GM23248 (cell line): Measurements from ENCODE around the gene RNASE8. TPM values are rescaled to one million over a fixed set of nuclear protein-coding genes. Genes with fewer than 3 reads are reported as not detected.

Experiments used
- DNase-seq: peaks from one replicate; pipeline ENCODE4 v3.0.0-alpha.2; 2015
- H2AFZ ChIP-seq: fragments of 200-600 bp; sonication (generic); 2 replicates; pipeline ENCODE4 v1.6.1; 2016; ENCODE audit warnings: antibody characterized with exemption
- H3F3A ChIP-seq: fragments of 200-600 bp; sonication (generic); 2 replicates; pipeline ENCODE4 v1.6.1; 2016; ENCODE audit warnings: mild to moderate bottlenecking, antibody characterized with exemption, mixed run types; ENCODE audit not compliant: insufficient read depth
- H3K27ac ChIP-seq: fragments of 200-600 bp; sonication (generic); 2 replicates; pipeline ENCODE4 v1.5.1; 2016; ENCODE audit warnings: mild to moderate bottlenecking
- H3K27me3 ChIP-seq: fragments of 200-600 bp; sonication (generic); replicated peaks from 2 replicates; pipeline ENCODE4 v1.6.1; 2016; ENCODE audit warnings: mild to moderate bottlenecking; ENCODE audit not compliant: insufficient read depth
- H3K36me3 ChIP-seq: fragments of 200-600 bp; sonication (generic); 2 replicates; pipeline ENCODE4 v1.6.1; 2016; ENCODE audit warnings: low read depth, mild to moderate bottlenecking
- H3K4me1 ChIP-seq: fragments of 200-600 bp; sonication (generic); 2 replicates; pipeline ENCODE4 v1.6.1; 2016; ENCODE audit warnings: mild to moderate bottlenecking; ENCODE audit not compliant: insufficient read depth
- H3K4me2 ChIP-seq: fragments of 200-600 bp; sonication (generic); one replicate; pipeline ENCODE4 v1.6.1; 2016; ENCODE audit warnings: mild to moderate bottlenecking; ENCODE audit not compliant: unreplicated experiment
- H3K4me3 ChIP-seq: fragments of 200-600 bp; sonication (generic); 2 replicates; pipeline ENCODE4 v1.5.1; 2016; ENCODE audit warnings: mild to moderate bottlenecking
- H3K79me2 ChIP-seq: fragments of 200-600 bp; sonication (generic); 2 replicates; pipeline ENCODE4 v1.6.1; 2016; ENCODE audit warnings: mild to moderate bottlenecking; ENCODE audit not compliant: insufficient read depth
- H3K9ac ChIP-seq: fragments of 200-600 bp; sonication (generic); 2 replicates; pipeline ENCODE4 v1.6.1; 2016; ENCODE audit warnings: mild to moderate bottlenecking
- H3K9me2 ChIP-seq: fragments of 200-600 bp; sonication (generic); 2 replicates; pipeline ENCODE4 v1.6.1; 2016; ENCODE audit warnings: mixed run types, mild to moderate bottlenecking, moderate library complexity; ENCODE audit not compliant: insufficient read depth
- H3K9me3 ChIP-seq: fragments of 200-600 bp; sonication (generic); one replicate; pipeline ENCODE4 v1.6.1; 2017; ENCODE audit warnings: low read depth
- H4K20me1 ChIP-seq: fragments of 200-600 bp; sonication (generic); 2 replicates; pipeline ENCODE4 v1.6.0; 2016; ENCODE audit not compliant: insufficient read depth
- EZH2 ChIP-seq: fragments of 200-600 bp; sonication (generic); IDR thresholded peaks from 2 replicates; pipeline ENCODE4 v1.6.1; 2018; ENCODE audit warnings: antibody characterized with exemption, mild to moderate bottlenecking; ENCODE audit not compliant: insufficient read depth, poor library complexity, severe bottlenecking
- EZH2phosphoT487 ChIP-seq: fragments of 200-600 bp; sonication (generic); IDR thresholded peaks from 2 replicates; pipeline ENCODE4 v1.6.1; 2018; ENCODE audit warnings: antibody characterized with exemption, moderate library complexity, mild to moderate bottlenecking, low read depth; ENCODE audit not compliant: insufficient read depth
- WGBS, 2 experiments: methylation state at CpG; one replicate each; pipeline ENCODE4 v1.1.6; 2015 to 2017; ENCODE audit warnings: low lambda C conversion rate in 2 of 2, low coverage in 1 of 2; ENCODE audit errors: missing lambda C conversion rate in 2 of 2; 5-methylcytosine and 5-hydroxymethylcytosine counted together
- in situ Hi-C: fragments of 300-500 bp; cut with MboI; formaldehyde crosslinking; loops from 2 replicates; pipeline ENCODE4 v1.15.0; 2020
- polyA plus RNA-seq: library from polyadenylated mRNA; unstranded; fragments of >200 nt; fragmentation: Nextera tagmentation; extraction: Ambion mirVana; gene quantifications from 2 replicates; pipeline ENCODE4 v1.2.1, GENCODE V29; 2016
- total RNA-seq: library from RNA; depleted of rRNA; stranded (reverse); fragments of >200 nt; shearing (Covaris generic); gene quantifications from 2 replicates; pipeline ENCODE4 v1.2.3, GENCODE V29; 2014

RNASE8 gene
- total and polyA plus RNA-seq, 2 experiments from 2014 or later = not detected

GRCh38 chr14:21098892-21099595 is 41.4 kb downstream of the RNASE8 start:
- H3K4me3 ChIP-seq = peak overlapping the region; percentile 80
- H3K9ac ChIP-seq = peak overlapping the region; percentile 60
- no peaks in the 10 kb centered on the region for H4K20me1 ChIP-seq
- H3K9me2 ChIP-seq = no peaks in the 10 kb centered on the region
- 9 to 13% methylated on average over 16 of the region's 16 CpGs for WGBS, 2 experiments
- peaks cover 16% of the 10 kb centered on the region for H3K4me1 ChIP-seq
- no peaks in the 10 kb centered on the region for H3K9me3 ChIP-seq
- H3K27ac ChIP-seq = no peak overlapping the region
- TF ChIP-seq EZH2phosphoT487 (no peak), EZH2 (no peak)
- no peaks in the 10 kb centered on the region for H3K79me2 ChIP-seq
- H2AFZ ChIP-seq = peak overlapping the region; percentile 83
- no peak for DNase-seq
- in situ Hi-C loops = loop anchor here (10.0 kb wide), 1 partner anchor 84 kb away; no protein-coding TSS in a partner anchor
- peak overlapping the region; percentile 91 for H3K4me2 ChIP-seq
- H3K27me3 ChIP-seq = no peaks in the 10 kb centered on the region
- peaks cover 35% of the 10 kb centered on the region for H3F3A ChIP-seq
- H3K36me3 ChIP-seq = no peaks in the 10 kb centered on the region

- no peaks in the 10 kb centered on the region for H3K79me2 ChIP-seq
- no peak overlapping the region for H3K27ac ChIP-seq
- peak overlapping the region; percentile 60; the same call in 1 of the 2 replicates for H3K9ac ChIP-seq
- peaks cover 17% of the 10 kb centered on the region for H3K4me1 ChIP-seq
- H2AFZ ChIP-seq = peak overlapping the region; percentile 83
- no peak for DNase-seq
- H3K4me2 ChIP-seq = peak overlapping the region; percentile 91
- H3F3A ChIP-seq = peaks cover 36% of the 10 kb centered on the region
- H4K20me1 ChIP-seq = no peaks in the 10 kb centered on the region
- H3K27me3 ChIP-seq = no peaks in the 10 kb centered on the region
- TF ChIP-seq EZH2phosphoT487 (no peak), EZH2 (no peak)
- no peaks in the 10 kb centered on the region for H3K36me3 ChIP-seq
- H3K4me3 ChIP-seq = peak overlapping the region; percentile 80
- 73 to 76% methylated on average over 5 of the region's 5 CpGs for WGBS, 2 experiments
- in situ Hi-C loops = loop anchor here (10.0 kb wide), 1 partner anchor 85 kb away; no protein-coding TSS in a partner anchor
- H3K9me3 ChIP-seq = no peaks in the 10 kb centered on the region
- no peaks in the 10 kb centered on the region for H3K9me2 ChIP-seq
Observed at GRCh38 chr14:21099596-21099985, 42.0 kb downstream of the RNASE8 start.

GRCh38 chr14:21100931-21101330 is 43.3 kb downstream of the RNASE8 start, which contains the start of gene TMEM253:
Gene TMEM253, plus strand, starts transcription at chr14:21101066. Its CDS starts 278 bp downstream, at chr14:21101344.
- peaks cover 36% of the 10 kb centered on the region for H3F3A ChIP-seq
- H3K79me2 ChIP-seq = no peaks in the 10 kb centered on the region
- H3K27me3 ChIP-seq = no peaks in the 10 kb centered on the region
- DNase-seq = no peak
- WGBS, 2 experiments = 80 to 84% methylated on average over 5 of the region's 5 CpGs
- no peak within 1 kb of the TSS for H2AFZ ChIP-seq
- H3K9ac ChIP-seq = no peak within 1 kb of the TSS
- TF ChIP-seq EZH2 (no peak), EZH2phosphoT487 (no peak)
- no peak within 1 kb of the TSS for H3K4me2 ChIP-seq
- no peak within 1 kb of the TSS for H3K27ac ChIP-seq
- H3K4me3 ChIP-seq = no peak within 1 kb of the TSS
- H3K9me2 ChIP-seq = no peaks in the 10 kb centered on the region
- in situ Hi-C loops = no loop called here
- H3K36me3 ChIP-seq = no peaks in the 10 kb centered on the region
- peaks cover 30% of the 10 kb centered on the region for H3K4me1 ChIP-seq
- no peaks in the 10 kb centered on the region for H3K9me3 ChIP-seq
- no peaks in the 10 kb centered on the region for H4K20me1 ChIP-seq

- in situ Hi-C loops = no loop called here
- Histone ChIP-seq H3K79me2 (no peaks in the 10 kb centered on the region), H3K27me3 (no peaks in the 10 kb centered on the region)
Observed at GRCh38 chr14:21101802-21102413, 44.3 kb downstream of the RNASE8 start.

More at GRCh38 chr14:21101802-21102413, 44.3 kb downstream of the RNASE8 start:
- no peaks in the 10 kb centered on the region for H4K20me1 ChIP-seq
- H3K27ac ChIP-seq = no peak overlapping the region
- no peak overlapping the region for H3K4me3 ChIP-seq
- H3K9me2 ChIP-seq = no peaks in the 10 kb centered on the region
- no peak overlapping the region for H3K9ac ChIP-seq
- peaks cover 35% of the 10 kb centered on the region for H3F3A ChIP-seq
- H3K9me3 ChIP-seq = no peaks in the 10 kb centered on the region
- TF ChIP-seq EZH2 (no peak), EZH2phosphoT487 (no peak)
- no peak overlapping the region for H3K4me2 ChIP-seq
- no peaks in the 10 kb centered on the region for H3K36me3 ChIP-seq
- no peak overlapping the region for H2AFZ ChIP-seq
- H3K4me1 ChIP-seq = peaks cover 32% of the 10 kb centered on the region
- WGBS, 2 experiments = 77% methylated on average over 8 of the region's 8 CpGs
- no peak for DNase-seq
